HG03045 (cell line): ENCODE measurements around the gene PTPN12.
"Not testable (repeated sequence)": the region's sequence is repeated elsewhere in the genome, so short reads cannot be mapped to it uniquely, and the experiment has no call there.

Experiments used
- ATAC-seq: cut with Tn5 transposase; IDR thresholded peaks from one replicate; pipeline ENCODE4 v1.9.1; 2021; ENCODE audit warnings: mild to moderate bottlenecking, moderate library complexity; ENCODE audit not compliant: unreplicated experiment

PTPN12 gene

DNA sequence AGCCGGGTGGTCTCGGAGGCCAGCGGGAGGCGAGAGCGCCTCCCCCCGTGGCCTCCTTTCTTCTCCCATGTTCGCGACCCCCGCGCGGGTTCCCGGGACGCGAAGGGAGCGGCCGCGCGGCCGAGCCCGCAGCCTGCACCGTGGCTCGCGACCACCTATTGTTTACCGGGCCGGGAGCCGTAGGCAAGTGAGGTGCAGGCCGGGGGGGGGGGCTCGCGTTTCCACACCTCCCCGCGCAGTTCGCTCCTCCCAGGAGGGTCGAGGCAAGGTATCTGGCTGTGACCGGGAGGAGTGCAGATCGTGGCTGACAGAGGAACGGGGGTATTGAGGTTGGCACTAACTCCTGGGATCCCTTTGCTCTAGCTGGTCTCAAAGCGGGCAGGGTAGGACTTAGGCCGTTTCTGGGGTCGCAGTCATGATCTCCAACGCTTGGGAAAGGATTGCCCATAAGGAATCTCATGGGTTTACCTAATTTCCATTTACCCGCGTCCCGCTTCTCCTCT, 734 bp downstream of the PTPN12 start:
- peak; percentile 7 for ATAC-seq

DNA sequence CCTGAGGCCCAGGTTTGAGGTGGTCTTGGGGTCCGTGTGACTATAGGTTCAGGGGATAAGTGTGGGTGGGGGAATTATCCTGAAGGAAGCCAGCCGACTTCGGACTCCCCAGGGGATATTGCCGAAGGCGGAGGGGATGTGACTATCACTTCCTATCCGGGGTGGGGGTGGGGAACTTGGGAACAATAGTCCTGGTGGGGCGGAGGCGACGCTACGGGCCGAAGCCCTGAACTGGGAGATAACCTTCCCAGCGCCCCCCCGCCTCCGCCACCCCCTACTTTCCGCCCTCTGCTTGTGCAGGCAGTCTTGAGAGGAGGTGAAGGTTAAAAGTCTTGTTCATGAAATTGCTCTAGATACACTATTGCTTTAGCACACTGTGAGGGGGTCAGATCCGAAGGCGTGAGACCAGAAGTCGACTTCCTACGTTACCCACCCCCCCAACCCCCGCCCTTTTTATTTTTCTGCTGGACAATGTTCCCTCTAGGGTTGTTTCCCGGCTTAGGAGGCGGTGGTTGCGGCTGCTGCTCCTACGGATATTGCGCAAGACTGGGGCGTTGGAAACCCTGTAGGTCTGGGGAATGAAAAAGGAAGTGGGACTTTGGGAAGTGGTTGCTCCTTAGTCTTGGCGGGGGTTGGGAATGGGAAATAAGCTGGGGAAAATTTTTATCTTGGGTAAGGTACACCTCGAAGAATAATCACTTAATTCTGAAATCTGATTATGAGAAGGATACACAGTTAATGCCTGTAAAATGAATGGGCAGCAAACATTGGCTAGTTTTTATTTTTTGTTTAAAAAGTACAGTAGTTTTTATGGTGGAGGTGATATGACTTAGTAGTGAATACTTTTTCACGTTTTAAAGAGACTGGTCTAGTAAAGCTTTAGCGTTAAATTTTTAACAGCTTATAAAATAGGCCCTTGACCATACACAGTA, 1.5 kb downstream of the PTPN12 start:
- no peak for ATAC-seq

DNA sequence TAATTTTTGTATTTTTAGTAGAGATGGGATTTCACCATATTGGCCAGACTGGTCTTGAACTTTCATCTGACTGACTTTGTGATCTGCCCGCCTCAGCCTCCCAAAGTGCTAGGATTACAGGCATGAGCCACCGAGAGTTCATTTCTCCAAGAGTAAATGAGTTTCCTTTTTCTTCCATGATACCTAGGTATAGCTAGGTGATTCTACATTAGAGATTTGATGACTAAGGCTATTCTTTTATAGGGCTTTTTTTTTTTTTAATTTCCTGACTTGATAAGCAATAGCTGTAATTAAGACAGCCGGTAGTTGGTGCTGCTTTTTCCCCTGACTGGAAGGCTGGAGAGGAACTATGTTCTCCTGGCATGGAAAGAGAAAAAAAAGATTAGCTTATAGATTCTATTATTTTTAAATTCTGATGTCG, 3.3 kb downstream of the PTPN12 start:
- ATAC-seq = no peak

DNA sequence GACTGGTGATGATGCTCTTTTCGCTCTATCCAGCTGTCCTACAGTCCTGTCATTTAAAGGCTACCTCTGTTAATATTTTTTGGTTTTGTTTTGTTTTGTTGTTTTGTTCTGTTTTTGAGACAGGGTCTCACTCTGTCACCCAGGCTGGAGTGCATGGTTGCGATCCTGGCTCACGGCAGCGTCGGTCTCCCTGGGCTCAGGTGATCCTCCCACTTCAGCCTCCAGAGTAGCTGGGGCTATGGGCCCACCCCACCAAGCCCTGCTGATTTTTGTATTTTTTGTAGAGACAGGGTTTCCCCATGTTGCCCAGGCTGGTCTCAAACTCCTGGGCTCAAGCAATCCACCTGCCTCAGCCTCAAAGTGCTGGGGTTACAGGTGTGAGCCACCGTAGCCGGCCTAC, 3.9 kb downstream of the PTPN12 start:
- not testable (repeated sequence) for ATAC-seq

DNA sequence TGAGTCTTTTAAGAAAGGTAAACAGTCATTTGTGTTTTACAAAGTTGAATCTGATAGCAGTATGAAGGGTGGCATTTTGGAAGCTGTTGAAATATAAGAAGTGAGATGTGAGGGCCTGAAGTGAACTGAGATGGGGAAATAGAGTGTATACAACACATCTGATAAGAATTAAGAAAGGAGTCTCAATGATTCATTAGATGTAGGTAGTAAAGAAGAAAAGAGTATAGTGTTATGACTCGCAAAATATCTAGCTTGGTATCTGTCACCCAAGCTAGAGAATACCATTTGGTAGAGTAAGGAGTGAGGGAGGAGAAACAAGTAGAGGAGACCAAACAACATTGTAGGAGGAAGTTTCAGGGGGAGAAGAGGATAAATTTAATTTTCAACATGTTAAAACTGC, 5.3 kb downstream of the PTPN12 start:
- ATAC-seq = no peak

DNA sequence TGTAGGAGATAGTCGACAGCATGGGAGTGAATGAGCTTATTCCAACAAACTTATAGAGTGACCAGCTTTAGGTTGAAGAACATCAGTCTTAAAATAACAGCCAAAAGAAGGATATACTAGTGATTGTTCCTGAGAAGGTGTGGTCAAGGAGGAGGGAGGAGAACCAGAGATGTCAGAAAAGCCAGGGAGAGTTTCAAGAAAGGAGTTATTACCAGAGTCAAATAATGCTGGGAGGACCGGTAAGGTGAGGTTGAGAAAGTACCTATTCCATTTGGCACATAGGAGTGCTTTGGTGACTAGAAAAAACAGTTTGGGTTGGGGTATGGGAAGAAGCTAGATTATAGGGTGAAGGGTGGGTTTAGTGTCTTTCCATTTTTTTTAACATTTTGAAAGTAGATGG, 5.8 kb downstream of the PTPN12 start:
- no peak for ATAC-seq

DNA sequence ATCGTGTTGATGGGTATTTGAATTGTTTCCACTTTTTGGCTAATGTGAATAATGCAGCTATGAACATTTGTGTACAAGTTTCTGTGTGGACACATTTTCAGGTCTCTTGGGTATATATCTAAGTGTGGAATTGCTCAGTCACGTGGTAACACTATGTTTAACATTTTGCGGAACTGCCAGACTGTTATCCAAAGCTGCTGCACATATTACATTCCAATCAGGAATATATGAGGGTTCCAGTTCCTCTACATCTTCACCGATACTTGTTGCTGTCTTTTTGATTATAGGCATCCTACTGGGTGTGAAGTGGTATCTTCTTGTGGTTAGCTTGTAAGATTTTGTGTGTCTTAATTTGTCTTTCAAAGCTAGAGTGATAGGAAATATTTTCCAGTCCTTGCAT, 6.8 kb downstream of the PTPN12 start:
- ATAC-seq = no peak

DNA sequence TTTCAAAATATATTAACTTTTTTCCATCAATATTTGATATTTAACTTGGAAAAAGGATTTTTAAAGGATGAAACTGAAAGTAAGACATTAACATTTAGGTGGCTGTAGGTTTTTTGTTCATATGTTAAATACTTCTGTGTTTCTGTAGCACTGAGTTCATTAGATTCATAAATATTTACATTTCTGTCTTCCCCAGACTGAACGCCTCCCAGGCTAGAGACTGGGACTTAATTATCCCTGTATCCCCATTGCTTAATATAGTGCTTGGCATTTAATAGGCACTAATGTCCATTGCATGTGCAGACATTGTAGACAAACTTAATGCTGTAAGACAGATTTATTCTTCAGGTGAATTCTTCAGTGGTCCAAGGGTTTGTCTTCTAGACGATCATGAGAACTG, 7.4 kb downstream of the PTPN12 start:
- no peak for ATAC-seq

DNA sequence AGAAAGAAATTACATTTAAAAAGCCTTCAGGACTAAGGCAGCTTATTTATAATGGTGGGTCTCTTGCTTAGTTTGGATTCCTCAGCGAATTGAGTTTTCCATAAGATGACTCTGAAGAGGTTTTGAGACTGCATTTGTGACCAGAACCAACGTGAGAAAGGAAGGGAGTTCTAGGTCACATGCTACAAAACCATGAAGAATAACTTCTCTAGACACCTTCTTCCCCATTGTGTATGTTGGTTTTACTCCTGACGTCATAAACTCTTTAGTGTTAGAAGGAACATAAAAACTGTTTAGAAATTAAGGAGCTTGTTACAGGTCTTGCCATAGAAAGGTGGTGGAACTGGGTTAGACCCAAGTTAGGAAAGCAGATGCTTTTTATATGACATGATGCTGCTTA, 11.1 kb downstream of the PTPN12 start:
- ATAC-seq = no peak

DNA sequence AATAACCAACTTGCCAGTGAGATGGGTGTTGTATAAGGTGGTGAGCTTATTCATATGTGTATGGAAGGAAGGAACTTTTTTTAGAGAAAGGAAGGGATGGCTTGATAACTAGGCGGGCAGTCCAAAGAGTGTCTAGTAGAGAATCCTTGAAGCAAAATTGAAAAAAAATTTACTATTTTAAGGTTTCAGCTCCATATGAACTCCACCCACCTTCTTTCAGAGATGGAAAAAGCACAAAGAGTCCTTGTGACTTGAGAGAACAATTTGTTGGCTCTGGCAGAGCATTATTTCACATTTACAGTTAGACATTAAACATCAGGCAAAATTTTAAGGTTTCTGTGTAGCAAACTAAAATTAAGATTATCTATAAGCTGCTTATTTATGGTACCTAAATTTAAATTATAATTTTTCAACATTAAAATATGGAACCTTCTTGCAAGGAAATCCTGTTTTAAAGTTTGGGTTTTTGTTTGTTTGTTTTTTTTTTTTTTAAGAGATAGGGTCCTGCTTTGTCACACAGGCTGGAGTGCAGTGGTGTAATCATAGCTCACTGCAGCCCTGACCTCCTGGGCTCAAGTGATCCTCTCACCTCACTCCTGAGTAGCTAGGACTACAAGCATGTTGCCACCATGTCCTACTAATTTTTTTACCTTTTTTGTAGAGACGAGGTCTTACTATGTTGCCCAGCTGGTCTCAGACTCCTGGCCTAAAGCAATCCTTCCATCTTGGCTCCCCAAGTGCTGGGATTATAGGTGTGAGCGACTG, 12.2 kb downstream of the PTPN12 start:
- ATAC-seq = no peak

DNA sequence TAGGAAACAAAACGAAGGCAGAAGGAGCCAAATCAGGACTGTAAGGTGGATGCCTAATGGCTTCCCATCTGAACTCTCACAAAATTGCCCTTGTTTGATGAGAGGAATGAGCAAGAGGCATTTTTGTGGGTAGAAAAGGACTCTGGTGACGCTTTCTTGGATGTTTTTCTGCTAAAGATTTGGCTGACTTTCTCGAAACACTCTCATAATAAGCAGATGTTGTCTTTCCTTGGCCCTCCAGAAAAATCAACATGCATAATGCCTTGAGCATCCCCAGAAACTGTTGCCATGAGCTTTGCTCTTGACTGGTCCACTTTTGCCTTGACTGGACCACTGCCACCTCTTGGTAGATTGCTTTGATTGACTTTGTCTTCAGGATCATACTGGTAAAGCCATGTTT, 13.5 kb downstream of the PTPN12 start:
- ATAC-seq = no peak

DNA sequence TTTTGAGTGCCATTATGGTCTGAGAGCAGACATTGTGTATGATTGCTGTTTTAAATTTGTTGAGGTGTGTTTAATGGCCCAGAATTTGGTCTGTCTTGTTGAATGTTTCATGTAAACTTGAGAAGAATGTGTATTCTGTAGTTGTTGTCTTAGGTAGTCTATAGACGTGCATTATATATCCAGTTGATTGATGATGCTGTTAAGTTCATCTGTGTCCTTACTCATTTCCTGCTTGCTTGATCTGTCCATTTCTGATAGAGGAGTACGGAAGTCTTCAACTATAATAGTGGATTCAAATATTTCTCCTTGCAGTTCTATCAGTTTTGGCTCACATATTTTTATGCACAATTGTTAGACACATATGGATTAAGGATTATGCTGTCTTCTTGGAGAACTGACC, 16.0 kb downstream of the PTPN12 start:
- ATAC-seq = no peak

DNA sequence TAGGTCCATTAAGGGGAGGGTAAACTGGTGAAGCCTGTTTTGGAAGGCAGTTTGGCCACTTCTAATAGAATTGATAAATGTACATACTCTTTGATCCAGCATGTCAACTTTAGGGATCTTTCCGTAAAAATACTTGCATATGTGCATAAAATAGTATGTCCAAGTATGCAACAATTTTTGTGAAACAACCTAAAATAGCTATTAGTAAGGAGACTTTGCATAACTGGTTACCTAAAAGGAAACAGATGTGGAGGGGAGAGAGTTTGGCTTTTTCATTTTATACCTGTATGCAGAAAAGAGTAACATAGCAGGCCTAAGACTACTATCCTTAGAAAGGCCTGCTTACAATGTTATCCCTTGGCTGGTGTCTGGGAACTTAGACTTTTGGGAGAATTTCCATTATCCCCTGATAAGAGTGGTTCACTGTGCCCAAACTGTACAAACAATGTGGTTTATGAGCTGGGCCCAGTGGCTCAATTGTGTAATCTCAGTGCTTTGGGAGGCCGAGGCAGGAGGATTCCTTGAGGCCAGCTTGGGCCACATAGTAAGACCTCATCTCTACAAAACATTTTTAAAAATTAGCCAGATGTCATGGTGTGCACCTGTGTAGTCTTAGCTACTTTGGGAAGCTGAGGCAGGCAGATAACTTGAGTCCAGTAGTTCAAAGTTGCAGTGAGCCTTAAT, 21.3 kb downstream of the PTPN12 start:
- ATAC-seq = no peak

DNA sequence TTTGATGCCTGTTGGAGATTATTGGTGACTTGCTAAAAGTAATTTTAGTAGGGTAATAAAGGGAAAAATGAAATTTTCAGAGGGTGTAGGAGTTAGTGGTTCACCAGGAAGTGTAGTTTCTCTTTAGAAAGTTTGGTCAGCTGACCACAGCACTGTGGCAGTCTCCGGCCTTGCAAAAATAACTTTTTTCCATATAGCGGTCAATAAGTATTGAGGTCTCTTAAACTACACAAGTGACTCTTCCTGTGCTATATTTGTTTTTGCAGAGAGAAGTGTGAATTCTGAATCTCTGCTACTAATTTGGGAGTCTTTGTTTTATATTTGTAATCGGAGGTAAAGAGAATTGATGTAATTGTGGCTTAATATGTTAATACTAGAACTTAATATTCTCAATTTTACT, 24.3 kb downstream of the PTPN12 start:
- peak; percentile 79 for ATAC-seq

DNA sequence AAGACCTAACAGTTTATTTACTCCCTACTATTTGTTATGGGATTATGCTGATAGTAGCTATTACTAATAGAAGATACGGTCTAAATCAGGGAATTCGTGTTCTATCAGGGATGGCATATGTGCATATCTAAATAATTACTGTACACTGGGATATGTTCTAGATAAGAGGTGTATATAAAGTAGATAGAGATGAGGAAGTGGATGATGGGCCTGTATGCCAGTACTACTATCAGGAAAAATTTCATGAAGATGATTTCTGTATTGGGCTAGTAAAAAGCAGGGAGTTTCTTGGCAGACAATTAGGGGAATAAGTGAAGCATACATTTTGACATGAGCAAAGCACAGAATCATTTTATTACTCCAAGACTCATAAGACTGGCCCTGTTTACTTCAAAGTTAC, 26.2 kb downstream of the PTPN12 start:
- ATAC-seq = no peak

DNA sequence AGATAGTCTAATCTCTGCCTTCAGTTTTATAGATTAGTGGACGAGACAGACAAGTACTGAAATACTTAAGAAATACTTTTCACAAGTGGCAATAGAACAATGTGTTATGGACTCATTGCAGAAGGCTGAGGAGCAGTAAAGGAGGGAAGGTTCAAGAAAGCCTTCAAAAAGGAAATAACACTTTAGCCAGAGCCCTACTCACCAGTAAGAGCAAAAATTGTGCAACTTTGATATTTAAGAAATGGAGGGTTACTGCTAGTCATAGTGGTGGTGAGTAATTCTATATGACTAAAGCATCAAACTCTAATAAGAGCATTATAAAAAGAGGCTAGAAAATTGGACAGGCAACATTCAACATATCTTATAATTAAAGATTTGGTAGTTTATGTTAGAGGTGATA, 28.8 kb downstream of the PTPN12 start:
- ATAC-seq = no peak

DNA sequence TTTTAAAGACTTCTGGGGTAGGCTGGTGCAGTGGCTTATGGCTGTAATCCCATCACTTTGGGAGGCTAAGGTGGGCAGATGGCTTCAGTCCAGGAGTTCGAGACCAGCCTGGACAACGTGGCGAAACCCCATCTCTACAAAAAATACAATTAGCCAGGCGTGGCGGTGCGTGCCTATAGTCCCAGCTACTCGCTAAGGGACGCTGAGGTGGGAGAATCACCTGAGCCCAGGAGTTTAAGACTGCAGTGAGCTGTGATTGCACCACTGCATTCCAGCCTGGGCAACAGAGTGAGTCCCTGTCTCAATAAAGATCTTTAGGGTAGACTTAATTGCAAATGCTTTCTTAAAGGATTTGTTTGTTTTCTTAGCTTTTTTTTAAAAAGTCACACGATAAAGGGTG, 29.3 kb downstream of the PTPN12 start:
- ATAC-seq = no peak

DNA sequence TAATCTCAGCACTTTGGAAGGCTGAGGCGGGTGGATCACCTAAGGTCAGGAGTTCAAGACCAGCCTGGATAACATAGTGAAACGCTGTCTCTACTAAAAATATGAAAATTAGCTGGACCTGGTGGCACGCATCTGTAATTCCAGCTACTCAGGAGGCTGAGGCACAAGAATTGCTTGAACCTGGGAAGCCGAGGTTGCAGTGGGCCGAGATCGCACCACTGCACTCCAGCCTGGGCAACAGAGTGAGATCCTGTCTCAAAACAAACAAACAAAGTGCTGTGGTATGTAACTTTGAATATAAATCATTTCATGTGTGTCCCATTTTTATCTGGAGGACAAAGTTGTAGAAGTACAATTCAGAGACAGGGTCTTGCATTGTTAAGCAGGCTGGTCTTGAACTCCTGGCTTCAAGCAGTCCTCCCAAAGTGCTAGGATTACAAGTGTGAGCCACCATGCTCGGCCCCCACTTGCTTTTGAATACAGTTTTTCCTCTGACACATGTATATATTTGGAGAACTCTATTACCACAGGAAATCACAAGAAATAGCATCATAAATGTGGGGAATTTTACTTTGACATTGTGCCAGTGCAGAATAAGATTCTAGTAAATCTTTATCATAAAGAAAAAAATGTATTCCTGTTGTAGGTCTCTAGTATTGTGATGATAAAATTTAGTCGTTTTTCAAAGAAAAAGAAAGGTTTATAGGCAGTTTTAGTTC, 32.6 kb downstream of the PTPN12 start:
- ATAC-seq = no peak

DNA sequence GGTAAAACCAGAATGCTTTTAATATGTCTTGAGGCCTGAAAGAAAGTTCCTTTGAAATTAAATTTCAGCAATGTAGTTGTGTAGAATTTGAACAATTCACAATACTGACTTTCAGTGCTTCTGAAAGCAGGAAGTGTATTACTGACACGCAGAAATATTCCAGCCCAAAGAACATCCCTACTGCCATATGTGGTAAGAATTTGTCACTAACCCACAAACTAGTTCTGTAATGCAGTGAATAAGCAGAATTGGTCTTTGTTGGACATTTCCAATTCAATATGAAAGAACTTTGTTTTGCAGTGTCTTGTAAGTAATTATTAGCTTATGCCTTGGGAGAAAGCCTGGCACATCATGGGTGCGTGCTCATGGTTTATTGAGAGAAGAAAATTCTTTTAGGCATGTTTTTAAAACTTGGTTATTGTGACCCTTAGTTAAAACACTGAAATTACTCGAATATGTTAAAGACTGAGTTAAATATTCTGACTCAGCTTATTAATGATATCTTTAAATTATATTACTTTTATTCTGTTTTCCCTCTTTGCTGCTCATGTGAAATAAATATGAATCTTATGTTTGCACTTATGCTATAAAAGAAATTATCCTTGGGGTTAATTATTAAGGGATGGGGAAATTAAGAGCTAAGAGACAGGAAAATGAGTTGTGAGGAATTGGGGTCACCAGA, 33.4 kb downstream of the PTPN12 start:
- ATAC-seq = no peak

DNA sequence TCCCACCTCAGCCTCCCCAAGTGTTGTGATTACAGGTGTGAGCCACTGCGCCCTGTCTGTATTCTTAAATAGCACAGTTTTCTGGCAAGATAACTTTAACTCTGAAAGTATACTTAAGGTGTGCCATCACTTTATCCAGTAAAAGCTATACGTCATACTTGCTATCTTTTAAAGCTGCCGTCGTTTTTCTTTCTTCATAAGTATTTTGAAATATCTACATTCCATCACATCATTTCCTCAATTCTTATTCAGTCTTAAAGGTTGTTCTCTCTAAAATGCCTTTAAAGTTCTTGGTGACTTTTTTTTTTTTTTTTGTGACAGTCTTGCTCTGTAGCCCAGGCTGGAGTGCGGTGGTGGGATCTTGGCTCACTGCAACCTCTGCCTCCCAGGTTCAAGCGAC, 34.7 kb downstream of the PTPN12 start:
- ATAC-seq = no peak
